Muscle of leg (tissue), 11 donors: ENCODE measurements around the gene NRXN3. TPM values are rescaled to one million over a fixed set of nuclear protein-coding genes. Genes with fewer than 3 reads are reported as not detected.

Experiments used
- DNase-seq: peaks from one replicate; pipeline ENCODE4 v3.0.0; 2013
- H3K27ac ChIP-seq: one replicate; pipeline ENCODE4 v1.5.1; 2013; ENCODE audit warnings: mild to moderate bottlenecking, low read length, control low read depth
- H3K27me3 ChIP-seq: one replicate; pipeline ENCODE4 v1.6.1; 2013; ENCODE audit warnings: low read length; ENCODE audit not compliant: control insufficient read depth, insufficient read depth
- H3K36me3 ChIP-seq: one replicate; pipeline ENCODE4 v1.6.1; 2013; ENCODE audit warnings: low read length; ENCODE audit not compliant: control insufficient read depth, insufficient read depth
- H3K4me1 ChIP-seq: one replicate; pipeline ENCODE4 v1.6.1; 2013; ENCODE audit warnings: low read length; ENCODE audit not compliant: control insufficient read depth, insufficient read depth
- H3K4me3 ChIP-seq: one replicate; pipeline ENCODE4 v1.5.1; 2013; ENCODE audit warnings: low read length, control low read depth
- H3K9me3 ChIP-seq: replicated peaks from 2 replicates; pipeline ENCODE4 v1.6.1; 2013; ENCODE audit warnings: low read depth, low read length; ENCODE audit not compliant: control insufficient read depth
- WGBS: methylation state at CpG from one replicate; pipeline ENCODE4 v1.1.5; 2013; ENCODE audit warnings: missing lambda C conversion rate; ENCODE audit not compliant: insufficient coverage; 5-methylcytosine and 5-hydroxymethylcytosine counted together
- polyA plus RNA-seq, 8 donors: library from polyadenylated mRNA; unstranded; fragments of 120-200 nt; gene quantifications; one replicate each; pipeline versions ENCODE4 v1.2.1 to v1.2.3, GENCODE V29; 2013; ENCODE audit warnings: inconsistent platforms in 1 of 8, low replicate concordance in 1 of 8; ENCODE audit not compliant: insufficient read length in 8 of 8, insufficient read depth in 1 of 8
- total RNA-seq: library from RNA; stranded (reverse); fragments of 120-200 nt; gene quantifications from one replicate; pipeline ENCODE4 v1.2.4, GENCODE V29; 2013

NRXN3 gene
- total and polyA plus RNA-seq, 9 donors = 0.49 to 1.9 (median 0.69) TPM

DNA sequence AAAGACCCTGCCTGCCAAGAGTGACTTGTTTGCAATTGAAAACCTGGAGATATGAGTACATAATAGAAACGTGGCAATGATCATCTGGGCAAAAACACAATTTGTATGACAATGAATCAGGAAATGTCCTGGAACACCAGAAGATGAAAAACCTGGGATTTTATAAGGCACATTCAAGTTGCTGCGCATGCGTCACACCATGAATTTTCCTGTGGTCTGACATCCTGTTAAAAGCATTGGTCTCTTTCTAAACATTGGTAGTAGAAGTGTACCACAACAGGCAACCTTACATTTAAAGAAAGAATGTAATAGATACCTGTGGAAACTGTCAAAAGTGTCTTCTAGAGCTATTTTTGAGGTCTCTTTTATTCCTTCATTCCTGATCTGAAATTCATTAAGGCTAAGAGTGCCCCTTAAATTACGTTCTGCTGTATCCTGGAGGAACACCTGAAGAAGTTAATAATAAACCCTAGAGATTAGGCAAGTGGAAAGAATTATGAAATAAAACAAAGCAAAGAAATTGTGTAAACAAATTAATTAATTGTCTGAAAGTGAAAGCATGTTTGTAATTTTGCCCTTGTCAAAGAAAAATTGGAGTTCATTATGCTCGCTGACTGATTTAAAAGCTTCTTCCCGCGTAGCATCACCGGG lies 1364.7 kb downstream of the NRXN3 start:
- WGBS = 0% methylated on average over 2 of the region's 8 CpGs
- Histone ChIP-seq H3K27me3 (no peaks in the 10 kb centered on the region), H3K4me1 (no peaks in the 10 kb centered on the region), H3K4me3 (no peak overlapping the region), H3K36me3 (no peaks in the 10 kb centered on the region), H3K9me3 (no peaks in the 10 kb centered on the region), H3K27ac (no peak overlapping the region)
- DNase-seq = no peak

DNA sequence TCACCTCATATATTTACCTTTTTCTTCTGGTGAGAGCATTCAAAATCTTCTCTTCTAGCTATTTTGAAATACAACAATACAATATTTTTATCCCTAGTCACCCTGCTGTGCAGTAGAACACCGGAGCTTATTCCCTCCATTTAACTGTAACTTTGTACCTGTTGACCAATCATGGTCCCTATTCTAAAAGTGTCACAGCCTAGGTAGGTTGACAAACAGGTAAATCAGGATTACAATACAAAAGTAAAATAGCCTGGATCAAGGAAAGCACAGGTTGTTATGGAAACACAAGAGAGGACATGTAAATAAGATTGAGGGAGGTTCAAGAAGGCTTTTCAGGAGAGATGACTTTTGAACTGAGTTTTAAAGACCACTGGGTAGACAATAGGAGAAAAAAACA lies 1370.2 kb downstream of the NRXN3 start:
- H3K4me1 ChIP-seq = no peaks in the 10 kb centered on the region
- H3K9me3 ChIP-seq = no peaks in the 10 kb centered on the region
- no peaks in the 10 kb centered on the region for H3K27me3 ChIP-seq
- no peak overlapping the region for H3K4me3 ChIP-seq
- WGBS = no CpG with 5 or more reads among the region's 1 CpG
- no peak for DNase-seq
- no peaks in the 10 kb centered on the region for H3K36me3 ChIP-seq
- H3K27ac ChIP-seq = no peak overlapping the region

DNA sequence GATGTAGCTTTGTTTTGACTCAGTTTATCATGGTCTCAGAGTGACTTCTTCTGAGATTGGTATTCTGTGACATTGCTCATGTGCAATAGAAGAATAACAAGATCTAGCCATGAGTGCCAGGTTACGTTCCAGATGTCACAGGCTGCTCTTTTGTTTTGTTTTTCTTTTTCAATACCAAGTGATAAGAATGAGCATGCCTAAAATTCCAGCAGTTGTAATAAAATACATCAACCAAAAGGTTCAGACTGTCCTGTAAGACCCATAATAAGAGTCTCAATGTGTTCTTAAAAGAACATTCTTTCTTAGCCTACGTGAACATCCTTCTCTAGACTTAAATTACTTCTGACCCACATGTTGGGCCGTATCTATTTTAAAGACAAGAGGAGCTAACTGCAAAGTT lies 1371.9 kb downstream of the NRXN3 start:
- H3K4me1 ChIP-seq = no peaks in the 10 kb centered on the region
- WGBS = no CpG with 5 or more reads among the region's 3 CpGs
- H3K27me3 ChIP-seq = no peaks in the 10 kb centered on the region
- H3K4me3 ChIP-seq = no peak overlapping the region
- no peaks in the 10 kb centered on the region for H3K9me3 ChIP-seq
- H3K27ac ChIP-seq = no peak overlapping the region
- H3K36me3 ChIP-seq = no peaks in the 10 kb centered on the region
- no peak for DNase-seq

DNA sequence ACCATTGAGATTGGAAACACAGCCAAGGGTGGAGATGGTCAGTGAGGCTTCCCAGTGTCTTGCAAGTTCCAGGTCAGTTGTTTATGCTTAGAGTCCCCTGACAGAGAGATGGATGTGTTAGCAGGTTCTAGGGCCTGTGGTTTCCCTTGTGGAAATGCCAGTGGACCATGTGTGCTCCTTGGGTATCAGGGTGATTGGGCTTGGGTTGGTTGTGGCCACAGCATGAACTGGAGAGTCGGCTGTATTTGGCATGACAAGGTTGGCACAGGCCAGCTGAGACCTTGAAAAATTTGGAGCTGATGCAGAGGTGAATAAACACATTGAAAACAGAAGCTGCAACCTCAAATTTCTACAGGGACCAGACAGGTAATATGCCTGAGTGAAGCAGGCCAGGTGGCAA lies 1373.2 kb downstream of the NRXN3 start:
- no peaks in the 10 kb centered on the region for H3K4me1 ChIP-seq
- WGBS = 86% methylated on average over 1 of the region's 1 CpG
- no peak overlapping the region for H3K4me3 ChIP-seq
- no peak overlapping the region for H3K27ac ChIP-seq
- H3K27me3 ChIP-seq = no peaks in the 10 kb centered on the region
- no peaks in the 10 kb centered on the region for H3K9me3 ChIP-seq
- no peak for DNase-seq
- no peaks in the 10 kb centered on the region for H3K36me3 ChIP-seq

DNA sequence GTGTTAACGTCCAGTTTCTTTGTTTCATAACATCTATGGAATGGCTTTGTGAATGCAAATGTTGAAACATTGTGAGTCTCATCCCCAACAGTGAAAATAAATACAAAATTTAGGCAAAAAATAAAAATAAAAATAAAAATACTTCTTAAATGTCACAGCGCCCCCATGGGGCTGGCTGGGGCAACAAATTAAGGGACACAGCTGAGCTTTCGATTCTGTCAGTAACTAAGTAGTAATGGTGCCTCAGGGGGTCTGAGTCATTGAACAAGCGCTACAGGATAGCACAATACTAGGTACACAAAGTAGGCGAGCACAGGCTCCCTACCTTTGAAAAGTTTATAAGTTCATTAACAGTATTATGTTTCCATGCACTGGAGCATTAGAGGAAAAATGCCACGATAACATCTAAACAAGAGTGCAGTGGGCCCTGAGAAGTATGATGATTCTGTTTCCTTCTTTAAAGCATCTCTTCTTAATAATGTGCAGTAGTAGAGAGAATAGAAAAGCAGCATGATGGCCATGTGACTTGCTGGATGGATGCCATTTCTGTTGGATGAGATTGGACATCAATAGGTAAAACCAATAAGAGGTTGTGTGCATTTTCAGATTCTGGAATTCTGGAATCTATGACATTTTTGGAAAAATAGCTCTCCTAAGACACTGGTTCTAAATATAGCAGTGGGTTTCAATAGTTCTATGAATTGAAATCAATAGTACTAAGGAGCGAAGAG lies 1374.0 kb downstream of the NRXN3 start:
- DNase-seq = no peak
- Histone ChIP-seq H3K4me1 (no peaks in the 10 kb centered on the region), H3K27ac (no peak overlapping the region), H3K27me3 (no peaks in the 10 kb centered on the region), H3K36me3 (no peaks in the 10 kb centered on the region), H3K9me3 (no peaks in the 10 kb centered on the region), H3K4me3 (no peak overlapping the region)
- WGBS = 38% methylated on average over 2 of the region's 7 CpGs

DNA sequence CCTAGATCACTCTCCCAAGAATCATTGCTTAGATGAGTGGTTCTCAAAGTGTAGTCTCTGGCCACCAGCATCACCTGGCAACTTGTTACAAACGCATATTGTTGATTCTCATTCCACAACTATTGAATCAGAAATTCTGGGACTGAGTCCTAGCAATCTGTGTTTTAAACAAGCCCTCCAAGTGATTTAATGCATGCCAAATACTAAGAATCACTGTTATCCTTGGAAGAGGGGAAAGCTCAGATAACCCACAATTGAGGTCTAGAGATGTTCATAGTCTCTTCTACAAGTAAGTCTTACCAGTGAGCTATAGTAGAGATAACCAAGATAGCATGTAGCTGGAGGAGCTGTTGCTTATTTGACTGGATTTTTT lies 1374.5 kb downstream of the NRXN3 start:
- Histone ChIP-seq H3K4me1 (no peaks in the 10 kb centered on the region), H3K4me3 (no peak overlapping the region), H3K27ac (no peak overlapping the region), H3K27me3 (no peaks in the 10 kb centered on the region), H3K36me3 (no peaks in the 10 kb centered on the region), H3K9me3 (no peaks in the 10 kb centered on the region)
- no CpG with 5 or more reads among the region's 1 CpG for WGBS
- DNase-seq = peak; percentile 69

DNA sequence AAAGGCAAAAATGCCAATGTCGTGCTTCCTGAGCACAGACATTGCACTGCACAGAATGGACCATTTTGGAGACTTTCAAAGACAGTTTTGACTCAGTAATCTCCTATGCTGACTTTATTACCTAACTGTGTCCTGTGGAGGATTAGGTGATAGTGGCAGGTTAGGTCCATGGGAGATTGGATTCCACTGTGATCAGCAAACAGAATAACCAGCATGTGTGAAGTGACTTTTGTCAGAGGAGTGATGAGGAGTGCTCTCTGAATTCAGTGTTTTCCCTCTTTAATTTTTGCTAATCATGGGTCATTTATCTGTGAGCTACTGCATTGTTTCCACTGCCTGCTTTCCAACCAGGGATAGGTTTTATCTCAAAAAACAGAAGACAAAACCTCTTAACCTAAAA lies 1378.7 kb downstream of the NRXN3 start:
- H3K27ac ChIP-seq = no peak overlapping the region
- H3K36me3 ChIP-seq = no peaks in the 10 kb centered on the region
- no peaks in the 10 kb centered on the region for H3K27me3 ChIP-seq
- peaks cover 3% of the 10 kb centered on the region for H3K4me1 ChIP-seq
- no peak for DNase-seq
- WGBS = 100% methylated on average over 1 of the region's 1 CpG
- H3K9me3 ChIP-seq = no peaks in the 10 kb centered on the region
- no peak overlapping the region for H3K4me3 ChIP-seq

DNA sequence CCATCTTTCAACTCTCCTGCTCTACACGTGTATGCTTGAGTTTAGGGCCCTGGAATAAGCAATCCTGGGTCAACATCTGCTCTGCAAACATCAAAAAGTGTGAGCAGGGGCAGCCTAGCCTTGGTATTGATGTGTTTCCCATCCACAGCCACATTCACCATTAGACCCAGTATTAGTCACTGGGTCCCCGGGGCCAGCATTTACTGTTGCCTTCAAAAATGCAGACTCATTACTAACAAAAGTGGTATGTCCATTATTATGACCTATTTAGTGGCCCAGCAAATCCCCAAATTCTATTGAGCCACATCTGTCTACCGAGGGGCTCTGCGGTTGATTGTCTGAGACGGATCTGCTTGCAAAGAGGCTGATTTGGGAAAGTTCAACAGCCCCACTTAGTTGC lies 1379.3 kb downstream of the NRXN3 start:
- H3K4me3 ChIP-seq = no peak overlapping the region
- H3K4me1 ChIP-seq = peaks cover 3% of the 10 kb centered on the region
- H3K36me3 ChIP-seq = no peaks in the 10 kb centered on the region
- H3K27me3 ChIP-seq = no peaks in the 10 kb centered on the region
- 83% methylated on average over 4 of the region's 5 CpGs for WGBS
- H3K27ac ChIP-seq = no peak overlapping the region
- no peak for DNase-seq
- H3K9me3 ChIP-seq = no peaks in the 10 kb centered on the region

DNA sequence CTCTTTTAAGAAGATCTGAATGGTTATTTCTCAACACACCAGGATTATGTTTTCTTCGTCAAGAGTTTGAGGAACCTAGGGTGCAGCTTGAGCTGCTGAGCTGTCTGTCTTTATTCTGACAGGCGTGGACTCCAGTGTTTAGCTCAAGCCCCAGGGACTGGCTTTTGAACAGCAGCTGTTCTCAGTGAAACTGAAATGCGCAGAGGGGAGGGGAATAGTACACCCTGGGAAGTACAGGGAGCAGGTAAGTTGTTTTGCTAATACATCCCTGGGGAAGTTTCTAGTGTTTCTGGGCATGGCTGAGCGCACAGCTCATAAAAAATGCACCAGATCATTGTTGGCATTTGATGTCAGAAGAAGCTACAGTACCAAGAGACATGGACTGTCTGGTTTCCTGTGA lies 1381.3 kb downstream of the NRXN3 start:
- Histone ChIP-seq H3K36me3 (no peaks in the 10 kb centered on the region), H3K9me3 (no peaks in the 10 kb centered on the region), H3K27ac (no peak overlapping the region), H3K27me3 (no peaks in the 10 kb centered on the region), H3K4me3 (no peak overlapping the region), H3K4me1 (peaks cover 3% of the 10 kb centered on the region)
- 63% methylated on average over 3 of the region's 4 CpGs for WGBS
- DNase-seq = no peak

DNA sequence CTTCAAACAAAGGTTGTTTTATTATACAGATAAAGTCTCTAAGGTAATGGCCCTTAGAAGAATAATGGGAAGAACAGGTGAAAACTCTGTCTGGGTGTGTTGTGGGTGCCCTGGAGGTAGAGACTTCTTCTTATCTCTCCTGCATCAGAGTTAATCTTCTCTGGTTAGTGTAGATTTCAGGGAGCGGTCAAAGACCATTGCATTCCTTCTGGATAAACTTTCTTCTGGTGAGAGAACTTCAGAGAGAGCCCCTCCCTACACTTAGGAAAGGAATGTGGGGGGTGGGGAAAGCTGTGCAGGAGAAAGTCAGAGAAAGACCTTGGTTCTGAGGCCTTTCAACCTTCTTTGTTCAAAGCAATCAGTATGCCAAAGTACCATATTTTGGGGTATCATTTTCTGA lies 1382.6 kb downstream of the NRXN3 start:
- H3K27me3 ChIP-seq = no peaks in the 10 kb centered on the region
- no peak for DNase-seq
- no peak overlapping the region for H3K27ac ChIP-seq
- H3K36me3 ChIP-seq = no peaks in the 10 kb centered on the region
- no CpG with 5 or more reads among the region's 1 CpG for WGBS
- H3K4me1 ChIP-seq = peaks cover 3% of the 10 kb centered on the region
- no peak overlapping the region for H3K4me3 ChIP-seq
- no peaks in the 10 kb centered on the region for H3K9me3 ChIP-seq
